Measurements from ENCODE around the gene FLYWCH2. TPM values are rescaled to one million over a fixed set of nuclear protein-coding genes. Genes with fewer than 3 reads are reported as not detected.

The FLYWCH2 gene
- total and polyA plus RNA-seq, 3 donors from 2014 or later: 42.3 to 96.5 (median 96.1) TPM

DNA sequence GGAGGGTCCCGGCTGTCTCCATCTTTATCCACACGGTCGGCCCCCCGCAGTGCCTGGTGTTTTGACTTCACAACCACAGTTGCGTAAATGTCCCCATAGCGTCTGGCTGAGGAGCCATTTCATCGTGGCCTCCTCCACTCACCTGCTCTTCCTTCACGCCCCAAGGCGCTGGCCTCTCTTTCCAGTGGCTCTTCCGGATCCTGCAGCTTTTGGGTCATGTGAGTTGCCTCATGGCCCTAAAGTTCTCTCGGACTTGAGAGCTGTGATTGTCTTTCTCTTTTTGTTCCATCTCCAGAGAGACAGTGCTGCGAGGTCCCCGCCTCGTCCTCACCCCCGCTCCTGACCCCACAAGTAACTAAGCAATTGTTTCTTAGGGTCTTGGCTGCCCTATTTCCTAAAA, 51.4 kb downstream of the FLYWCH2 start:
- no peaks in the 10 kb centered on the region for H3K9me3 ChIP-seq
- TF ChIP-seq, protein P1, sequence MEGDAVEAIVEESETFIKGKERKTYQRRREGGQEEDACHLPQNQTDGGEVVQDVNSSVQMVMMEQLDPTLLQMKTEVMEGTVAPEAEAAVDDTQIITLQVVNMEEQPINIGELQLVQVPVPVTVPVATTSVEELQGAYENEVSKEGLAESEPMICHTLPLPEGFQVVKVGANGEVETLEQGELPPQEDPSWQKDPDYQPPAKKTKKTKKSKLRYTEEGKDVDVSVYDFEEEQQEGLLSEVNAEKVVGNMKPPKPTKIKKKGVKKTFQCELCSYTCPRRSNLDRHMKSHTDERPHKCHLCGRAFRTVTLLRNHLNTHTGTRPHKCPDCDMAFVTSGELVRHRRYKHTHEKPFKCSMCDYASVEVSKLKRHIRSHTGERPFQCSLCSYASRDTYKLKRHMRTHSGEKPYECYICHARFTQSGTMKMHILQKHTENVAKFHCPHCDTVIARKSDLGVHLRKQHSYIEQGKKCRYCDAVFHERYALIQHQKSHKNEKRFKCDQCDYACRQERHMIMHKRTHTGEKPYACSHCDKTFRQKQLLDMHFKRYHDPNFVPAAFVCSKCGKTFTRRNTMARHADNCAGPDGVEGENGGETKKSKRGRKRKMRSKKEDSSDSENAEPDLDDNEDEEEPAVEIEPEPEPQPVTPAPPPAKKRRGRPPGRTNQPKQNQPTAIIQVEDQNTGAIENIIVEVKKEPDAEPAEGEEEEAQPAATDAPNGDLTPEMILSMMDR (IDR thresholded peaks at IDR 0.05): no peak
- TF ChIP-seq POLR2A (IDR thresholded peaks at IDR 0.05): no peak
- DNase-seq: no peak
- intact Hi-C loops (cut with DNase I; ENCODE audit: low total_unique reads): no loop called here
- H3K36me3 ChIP-seq (ENCODE audit: low read depth, missing control alignments): no peaks in the 10 kb centered on the region
- H3K27me3 ChIP-seq: no peaks in the 10 kb centered on the region
- WGBS, 2 donors: 93 to 94% methylated on average over 15 of the region's 15 CpGs
- no peak overlapping the region for H3K4me3 ChIP-seq
- H3K4me1 ChIP-seq: no peaks in the 10 kb centered on the region
- no peak overlapping the region for H3K27ac ChIP-seq

DNA sequence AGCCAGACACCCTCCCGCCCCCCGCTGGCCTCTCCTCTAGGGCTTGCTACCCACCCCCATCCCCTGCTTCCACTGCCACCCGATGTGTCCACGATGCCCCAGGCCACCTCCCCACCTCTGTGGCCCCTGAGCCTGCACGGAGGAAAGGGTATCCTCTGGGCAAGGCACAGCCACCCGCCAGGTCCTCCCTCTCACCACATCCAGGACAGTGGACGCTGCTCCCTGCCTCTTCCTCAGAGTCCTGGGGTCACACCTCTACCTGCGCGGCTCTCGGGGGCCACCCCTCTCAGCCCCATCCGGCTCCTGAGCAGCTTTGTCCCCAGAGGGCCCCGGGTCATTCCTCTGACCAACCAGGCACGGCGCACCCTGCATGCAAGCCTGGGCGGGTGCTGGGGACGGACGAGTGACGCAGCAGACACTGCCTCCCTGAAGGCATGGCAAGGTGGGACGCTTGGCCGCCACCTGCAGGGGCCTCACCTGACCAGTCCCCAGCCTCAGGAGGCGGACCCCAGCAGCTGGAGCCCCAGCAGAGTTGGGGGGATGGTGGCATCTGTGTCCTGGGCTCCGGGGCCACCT, 53.5 kb downstream of the FLYWCH2 start:
- H3K4me3 ChIP-seq: no peak overlapping the region
- intact Hi-C loops (cut with DNase I; ENCODE audit: low total_unique reads): no loop called here
- 88 to 93% methylated on average over 9 to 21 of the region's 22 CpGs for WGBS, 2 donors
- no peaks in the 10 kb centered on the region for H3K9me3 ChIP-seq
- no peaks in the 10 kb centered on the region for H3K4me1 ChIP-seq
- no peak for DNase-seq
- H3K27ac ChIP-seq: no peak overlapping the region
- no peaks in the 10 kb centered on the region for H3K36me3 ChIP-seq (ENCODE audit: low read depth, missing control alignments)
- no peaks in the 10 kb centered on the region for H3K27me3 ChIP-seq
- no peak for TF ChIP-seq POLR2A (IDR thresholded peaks at IDR 0.05)
- TF ChIP-seq, protein P1 (IDR thresholded peaks at IDR 0.05): no peak

DNA sequence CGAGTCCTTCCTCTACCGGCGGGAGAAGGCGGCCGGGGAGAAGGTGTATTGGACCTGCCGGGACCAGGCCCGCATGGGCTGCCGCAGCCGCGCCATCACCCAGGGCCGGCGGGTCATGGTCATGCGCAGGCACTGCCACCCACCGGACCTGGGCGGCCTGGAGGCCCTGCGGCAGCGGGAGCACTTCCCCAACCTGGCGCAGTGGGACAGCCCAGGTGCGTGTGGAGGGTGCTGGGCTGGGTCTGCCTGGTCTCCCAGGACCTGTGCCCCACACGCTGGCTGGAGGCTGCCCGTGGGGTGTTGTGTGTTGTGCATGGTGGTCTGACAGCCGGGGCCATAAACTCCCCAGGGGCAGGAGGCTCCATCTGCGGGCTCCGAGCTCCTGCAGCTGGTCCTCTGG, 54.2 kb downstream of the FLYWCH2 start:
- no peaks in the 10 kb centered on the region for H3K9me3 ChIP-seq
- no peaks in the 10 kb centered on the region for H3K36me3 ChIP-seq (ENCODE audit: low read depth, missing control alignments)
- H3K27ac ChIP-seq: no peak overlapping the region
- H3K27me3 ChIP-seq: no peaks in the 10 kb centered on the region
- intact Hi-C loops (cut with DNase I; ENCODE audit: low total_unique reads): no loop called here
- no peaks in the 10 kb centered on the region for H3K4me1 ChIP-seq
- no peak for TF ChIP-seq POLR2A (IDR thresholded peaks at IDR 0.05)
- TF ChIP-seq, protein P1 (IDR thresholded peaks at IDR 0.05): no peak
- 93% methylated on average over 17 of the region's 24 CpGs; no CpG with 5 or more reads in 1 of the 2 donors for WGBS, 2 donors
- H3K4me3 ChIP-seq: no peak overlapping the region
- no peak for DNase-seq

DNA sequence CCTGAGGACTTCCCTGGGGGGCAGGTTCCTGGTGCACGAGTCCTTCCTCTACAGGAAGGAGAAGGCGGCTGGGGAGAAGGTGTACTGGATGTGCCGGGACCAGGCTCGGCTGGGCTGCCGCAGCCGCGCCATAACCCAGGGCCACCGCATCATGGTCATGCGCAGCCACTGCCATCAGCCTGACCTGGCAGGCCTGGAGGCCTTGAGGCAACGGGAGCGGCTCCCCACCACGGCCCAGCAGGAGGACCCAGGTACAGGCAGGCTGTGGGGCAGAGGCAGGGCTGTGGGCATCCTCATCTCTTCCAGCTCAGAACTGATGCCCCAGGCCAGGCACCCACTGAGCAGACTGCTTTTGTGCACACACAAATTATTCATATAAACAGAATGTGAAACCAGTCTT, 55.2 kb downstream of the FLYWCH2 start:
- H3K36me3 ChIP-seq (ENCODE audit: low read depth, missing control alignments): no peaks in the 10 kb centered on the region
- 67 to 98% methylated on average over 1 to 12 of the region's 12 CpGs for WGBS, 2 donors
- no peak for TF ChIP-seq POLR2A (IDR thresholded peaks at IDR 0.05)
- no peak for DNase-seq
- no peaks in the 10 kb centered on the region for H3K4me1 ChIP-seq
- intact Hi-C loops (cut with DNase I; ENCODE audit: low total_unique reads): no loop called here
- H3K9me3 ChIP-seq: no peaks in the 10 kb centered on the region
- H3K27me3 ChIP-seq: no peaks in the 10 kb centered on the region
- H3K27ac ChIP-seq: no peak overlapping the region
- no peak overlapping the region for H3K4me3 ChIP-seq

DNA sequence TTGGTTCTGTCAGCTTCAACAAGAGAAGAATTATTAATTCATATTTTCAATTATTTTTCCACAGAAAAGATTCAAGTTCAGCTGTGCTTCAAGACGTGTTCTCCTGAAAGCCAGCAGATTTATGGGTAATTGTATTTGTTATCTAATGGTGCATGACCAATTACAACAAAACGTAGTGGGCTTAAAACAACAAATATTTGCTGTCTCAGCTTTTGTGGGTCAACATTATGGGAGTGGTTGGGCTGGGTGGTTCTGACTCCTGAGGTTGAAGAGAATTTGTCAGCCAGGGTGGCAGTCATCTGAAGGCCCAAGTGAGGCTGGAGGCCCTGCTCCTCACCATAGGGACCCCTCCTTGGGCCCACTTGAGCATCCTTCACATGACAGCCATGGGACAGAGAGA, 57.0 kb downstream of the FLYWCH2 start:
- WGBS, 2 donors: 74 to 75% methylated on average over 2 of the region's 2 CpGs
- intact Hi-C loops (cut with DNase I; ENCODE audit: low total_unique reads): no loop called here
- TF ChIP-seq POLR2A (IDR thresholded peaks at IDR 0.05): no peak
- TF ChIP-seq, protein P1 (IDR thresholded peaks at IDR 0.05): no peak
- no peak overlapping the region for H3K4me3 ChIP-seq
- H3K36me3 ChIP-seq (ENCODE audit: low read depth, missing control alignments): no peaks in the 10 kb centered on the region
- no peak for DNase-seq
- no peaks in the 10 kb centered on the region for H3K9me3 ChIP-seq
- no peak overlapping the region for H3K27ac ChIP-seq
- no peaks in the 10 kb centered on the region for H3K4me1 ChIP-seq
- H3K27me3 ChIP-seq: no peaks in the 10 kb centered on the region

All from testis (tissue), 3 donors.